Mesendoderm (in vitro differentiated cells): ENCODE results near the gene MRPS18B.

Source experiments
- DNase-seq: peaks from one replicate; pipeline ENCODE4 v3.0.0; 2013
- H2AK5ac ChIP-seq: 2 replicates; pipeline ENCODE4 v1.6.1; 2013; ENCODE audit warnings: low read length, inconsistent platforms
- H2BK120ac ChIP-seq: 2 replicates; pipeline ENCODE4 v1.6.1; 2013; ENCODE audit warnings: low read depth, mild to moderate bottlenecking, low read length, moderate library complexity, mixed read lengths
- H2BK15ac ChIP-seq: replicated peaks from 2 replicates; pipeline ENCODE4 v1.6.1; 2013; ENCODE audit warnings: low read depth, mild to moderate bottlenecking, moderate library complexity
- H2BK5ac ChIP-seq: 2 replicates; pipeline ENCODE4 v1.6.1; 2013; ENCODE audit warnings: low read length, inconsistent platforms
- H3K18ac ChIP-seq: 2 replicates; pipeline ENCODE4 v1.6.1; 2013; ENCODE audit warnings: mild to moderate bottlenecking, low read length, mixed read lengths
- H3K23ac ChIP-seq: one replicate; pipeline ENCODE4 v1.6.1; 2013; ENCODE audit warnings: low read length
- H3K27ac ChIP-seq: 2 replicates; pipeline ENCODE4 v1.5.1; 2013; ENCODE audit warnings: low read depth, mild to moderate bottlenecking, inconsistent platforms, low read length, moderate library complexity
- H3K27me3 ChIP-seq: 2 replicates; pipeline ENCODE4 v1.6.1; 2013; ENCODE audit warnings: low read length, control low read depth, mild to moderate bottlenecking, inconsistent platforms; ENCODE audit not compliant: insufficient read depth, poor library complexity
- H3K36me3 ChIP-seq: 2 replicates; pipeline ENCODE4 v1.6.1; 2013; ENCODE audit warnings: low read length, inconsistent platforms; ENCODE audit not compliant: control insufficient read depth, insufficient read depth
- H3K4ac ChIP-seq: one replicate; pipeline ENCODE4 v1.6.1; 2013; ENCODE audit warnings: low read depth, mild to moderate bottlenecking, low read length, moderate library complexity
- H3K4me1 ChIP-seq: 2 replicates; pipeline ENCODE4 v1.6.1; 2013; ENCODE audit warnings: low read depth, low read length, inconsistent platforms; ENCODE audit not compliant: control insufficient read depth
- H3K4me2 ChIP-seq: 2 replicates; pipeline ENCODE4 v1.6.1; 2013; ENCODE audit warnings: low read length
- H3K4me3 ChIP-seq: 2 replicates; pipeline ENCODE4 v1.5.1; 2013; ENCODE audit warnings: mild to moderate bottlenecking, low read length
- H3K56ac ChIP-seq: one replicate; pipeline ENCODE4 v1.6.1; 2013; ENCODE audit warnings: low read length
- H3K79me1 ChIP-seq: 2 replicates; pipeline ENCODE4 v1.6.1; 2013; ENCODE audit warnings: low read length, inconsistent platforms
- H3K79me2 ChIP-seq: 2 replicates; pipeline ENCODE4 v1.6.1; 2013; ENCODE audit warnings: mild to moderate bottlenecking, low read length; ENCODE audit not compliant: control insufficient read depth, insufficient read depth
- H3K9ac ChIP-seq: 2 replicates; pipeline ENCODE4 v1.6.1; 2013; ENCODE audit warnings: low read length, inconsistent platforms
- H4K5ac ChIP-seq: one replicate; pipeline ENCODE4 v1.6.1; 2013; ENCODE audit warnings: low read length
- H4K8ac ChIP-seq: one replicate; pipeline ENCODE4 v1.6.1; 2013; ENCODE audit warnings: low read depth, mild to moderate bottlenecking, control low read depth, low read length, moderate library complexity
- WGBS: extraction: QIAGEN DNeasy Blood & Tissue Kit; methylation state at CpG from one replicate; pipeline ENCODE4 v1.1.7; 2013; ENCODE audit warnings: low lambda C conversion rate, missing lambda C conversion rate; ENCODE audit not compliant: insufficient coverage; ENCODE audit errors: extremely low coverage; 5-methylcytosine and 5-hydroxymethylcytosine counted together

Gene MRPS18B

DNA sequence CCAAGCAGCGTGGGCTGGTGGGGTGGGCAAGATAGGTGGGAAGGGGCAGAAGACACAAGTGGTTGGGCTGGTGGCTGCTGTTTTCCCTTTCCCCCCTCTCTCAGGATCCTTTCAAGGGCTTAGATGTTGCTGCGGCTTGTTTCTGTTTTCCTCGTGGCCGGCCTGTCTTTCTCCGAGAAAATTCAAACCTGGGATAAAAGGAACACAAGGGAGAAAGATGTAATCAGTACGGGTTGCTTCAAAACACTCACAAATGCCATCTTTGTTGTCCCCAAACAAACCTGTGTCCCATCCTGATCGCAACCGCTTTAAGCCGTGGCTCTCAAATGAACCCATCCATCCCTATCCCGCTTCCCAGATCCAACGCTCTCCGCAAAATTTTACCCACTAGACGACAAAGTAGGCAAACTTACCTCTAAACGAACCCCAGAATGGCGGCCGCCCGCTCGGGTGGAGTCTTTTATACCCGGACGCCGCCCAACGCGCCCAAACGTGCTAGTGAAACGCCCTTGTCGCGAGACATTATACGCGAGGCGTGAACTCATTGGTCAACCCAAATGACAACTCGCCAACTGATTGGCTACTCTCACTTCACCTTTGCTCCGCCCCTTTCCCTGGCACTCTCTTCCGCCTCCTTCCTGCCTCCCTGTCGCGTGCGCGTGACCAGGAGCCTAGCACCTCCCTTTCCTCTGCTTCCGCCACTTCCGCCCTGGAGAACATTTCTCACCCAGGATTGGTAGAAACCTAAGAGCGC lies 652 bp upstream of the MRPS18B start, which contains the start of gene PPP1R10:
Gene PPP1R10 (minus strand): TSS at position 433 of the 754 bp plus-strand sequence. CDS start 7,299 bp downstream, outside the sequence.
- peak within 1 kb of the TSS; percentile 94 for H3K18ac ChIP-seq
- no peak within 1 kb of the TSS for H4K8ac ChIP-seq
- peak within 1 kb of the TSS; percentile 81 for H3K4ac ChIP-seq
- H3K4me3 ChIP-seq = peak within 1 kb of the TSS; percentile 95
- peak within 1 kb of the TSS; percentile 88 for H3K4me2 ChIP-seq
- H3K27me3 ChIP-seq = no peaks in the 10 kb centered on the region
- peaks cover 16% of the 10 kb centered on the region for H3K79me2 ChIP-seq
- peak within 1 kb of the TSS; percentile 66 for H3K27ac ChIP-seq
- DNase-seq = peak; percentile 100
- peak within 1 kb of the TSS; percentile 82 for H2BK120ac ChIP-seq
- H3K23ac ChIP-seq = no peak within 1 kb of the TSS
- H3K79me1 ChIP-seq = peaks cover 11% of the 10 kb centered on the region
- peak within 1 kb of the TSS; percentile 90 for H2BK5ac ChIP-seq
- WGBS = no CpG with 5 or more reads among the region's 40 CpGs
- peak within 1 kb of the TSS; percentile 82 for H4K5ac ChIP-seq
- peaks cover 5% of the 10 kb centered on the region for H3K36me3 ChIP-seq
- peak within 1 kb of the TSS; percentile 99 for H3K9ac ChIP-seq
- H2BK15ac ChIP-seq = no peak within 1 kb of the TSS
- H3K4me1 ChIP-seq = peaks cover 6% of the 10 kb centered on the region
- H3K56ac ChIP-seq = peak within 1 kb of the TSS; percentile 98
- no peak within 1 kb of the TSS for H2AK5ac ChIP-seq

DNA sequence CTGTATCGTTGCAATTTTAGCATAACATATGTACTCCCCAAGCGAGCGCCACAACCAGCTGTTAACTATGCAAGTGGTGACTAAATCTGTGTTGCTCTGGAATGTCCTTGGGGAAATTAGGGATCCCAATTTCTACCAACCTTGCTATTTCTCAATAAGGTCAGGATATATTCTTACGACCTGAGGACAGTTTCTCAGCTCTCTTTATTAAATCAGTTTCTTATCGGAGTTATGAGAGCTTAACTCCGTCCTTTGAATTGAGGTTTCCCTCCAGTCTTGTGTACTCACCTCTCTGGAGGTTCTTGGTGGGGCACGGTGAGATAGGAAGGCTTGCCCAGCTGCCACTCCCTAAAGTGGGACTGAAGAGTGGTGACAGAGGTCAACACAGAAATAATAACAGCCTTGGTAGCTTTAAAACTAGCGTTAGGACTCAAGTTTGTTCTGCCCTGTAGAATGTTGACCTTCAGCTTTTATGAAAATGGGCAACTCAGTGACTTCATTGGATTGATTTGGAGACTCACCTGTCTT lies 694 bp downstream of the MRPS18B start:
- Histone ChIP-seq H3K36me3 (peaks cover 8% of the 10 kb centered on the region), H3K79me2 (peaks cover 16% of the 10 kb centered on the region), H3K4me2 (peak overlapping the region; percentile 49), H3K56ac (peak overlapping the region; percentile 90), H3K4me3 (peak overlapping the region; percentile 77), H2BK120ac (no peak overlapping the region), H3K4me1 (peaks cover 6% of the 10 kb centered on the region), H3K79me1 (peaks cover 11% of the 10 kb centered on the region), H2BK15ac (no peak overlapping the region), H3K18ac (no peak overlapping the region), H3K27ac (no peak overlapping the region), H4K5ac (no peak overlapping the region), H3K27me3 (no peaks in the 10 kb centered on the region), H2BK5ac (peak overlapping the region; percentile 22), H4K8ac (no peak overlapping the region), H2AK5ac (peak overlapping the region; percentile 89), H3K9ac (peak overlapping the region; percentile 88), H3K4ac (peak overlapping the region; percentile 20), H3K23ac (no peak overlapping the region)
- no CpG with 5 or more reads among the region's 8 CpGs for WGBS
- DNase-seq = no peak

DNA sequence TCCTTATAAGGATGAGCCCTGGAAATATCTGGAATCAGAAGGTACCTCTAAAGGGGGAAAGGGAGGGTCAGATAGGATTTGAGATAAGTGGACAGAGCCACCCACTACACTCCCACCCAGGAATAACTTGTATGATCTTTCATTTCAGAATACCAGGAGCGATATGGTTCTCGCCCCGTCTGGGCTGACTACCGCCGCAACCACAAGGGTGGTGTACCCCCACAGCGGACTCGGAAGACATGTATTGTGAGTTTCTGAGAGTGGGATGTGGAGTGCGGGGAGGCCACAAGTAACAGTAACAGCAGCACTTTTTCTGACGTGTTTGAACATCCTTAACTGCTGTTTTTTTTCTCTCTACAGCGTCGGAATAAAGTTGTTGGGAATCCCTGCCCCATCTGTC lies 1.9 kb downstream of the MRPS18B start:
- no peak overlapping the region for H4K8ac ChIP-seq
- H3K56ac ChIP-seq = no peak overlapping the region
- H3K27ac ChIP-seq = no peak overlapping the region
- no CpG with 5 or more reads among the region's 11 CpGs for WGBS
- H2BK15ac ChIP-seq = no peak overlapping the region
- no peak overlapping the region for H3K4me3 ChIP-seq
- H2BK5ac ChIP-seq = no peak overlapping the region
- H3K79me1 ChIP-seq = peaks cover 7% of the 10 kb centered on the region
- no peak overlapping the region for H3K4ac ChIP-seq
- no peak overlapping the region for H2AK5ac ChIP-seq
- no peak overlapping the region for H4K5ac ChIP-seq
- H3K79me2 ChIP-seq = peaks cover 16% of the 10 kb centered on the region
- no peaks in the 10 kb centered on the region for H3K27me3 ChIP-seq
- DNase-seq = no peak
- peaks cover 2% of the 10 kb centered on the region for H3K4me1 ChIP-seq
- H3K23ac ChIP-seq = no peak overlapping the region
- H3K36me3 ChIP-seq = peaks cover 8% of the 10 kb centered on the region
- H2BK120ac ChIP-seq = no peak overlapping the region
- H3K4me2 ChIP-seq = no peak overlapping the region
- H3K9ac ChIP-seq = no peak overlapping the region
- no peak overlapping the region for H3K18ac ChIP-seq

DNA sequence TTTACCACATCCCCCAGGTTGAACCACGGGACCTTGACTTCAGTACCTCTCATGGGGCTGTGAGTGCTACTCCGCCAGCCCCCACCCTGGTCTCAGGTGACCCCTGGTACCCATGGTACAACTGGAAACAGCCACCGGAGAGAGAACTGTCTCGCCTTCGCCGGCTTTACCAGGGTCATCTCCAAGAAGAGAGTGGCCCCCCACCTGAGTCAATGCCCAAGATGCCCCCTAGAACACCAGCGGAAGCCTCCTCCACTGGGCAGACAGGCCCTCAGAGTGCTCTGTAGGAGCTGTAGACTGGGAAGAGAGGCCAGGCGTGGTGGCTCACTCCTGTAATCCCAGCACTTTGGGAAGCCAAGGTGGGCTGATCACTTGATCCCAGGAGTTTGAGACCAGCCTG lies 7.9 kb downstream of the MRPS18B start:
- Histone ChIP-seq H2AK5ac (no peak overlapping the region), H3K9ac (no peak overlapping the region), H4K5ac (no peak overlapping the region), H3K27me3 (no peaks in the 10 kb centered on the region), H3K18ac (no peak overlapping the region), H3K4ac (no peak overlapping the region), H3K79me1 (peaks cover 7% of the 10 kb centered on the region), H3K23ac (no peak overlapping the region), H3K56ac (no peak overlapping the region), H3K4me3 (no peak overlapping the region), H3K79me2 (peaks cover 8% of the 10 kb centered on the region), H3K27ac (no peak overlapping the region), H2BK15ac (no peak overlapping the region), H2BK120ac (no peak overlapping the region), H4K8ac (no peak overlapping the region), H2BK5ac (no peak overlapping the region), H3K36me3 (peaks cover 10% of the 10 kb centered on the region), H3K4me1 (no peaks in the 10 kb centered on the region), H3K4me2 (no peak overlapping the region)
- no peak for DNase-seq
- WGBS = no CpG with 5 or more reads among the region's 8 CpGs

DNA sequence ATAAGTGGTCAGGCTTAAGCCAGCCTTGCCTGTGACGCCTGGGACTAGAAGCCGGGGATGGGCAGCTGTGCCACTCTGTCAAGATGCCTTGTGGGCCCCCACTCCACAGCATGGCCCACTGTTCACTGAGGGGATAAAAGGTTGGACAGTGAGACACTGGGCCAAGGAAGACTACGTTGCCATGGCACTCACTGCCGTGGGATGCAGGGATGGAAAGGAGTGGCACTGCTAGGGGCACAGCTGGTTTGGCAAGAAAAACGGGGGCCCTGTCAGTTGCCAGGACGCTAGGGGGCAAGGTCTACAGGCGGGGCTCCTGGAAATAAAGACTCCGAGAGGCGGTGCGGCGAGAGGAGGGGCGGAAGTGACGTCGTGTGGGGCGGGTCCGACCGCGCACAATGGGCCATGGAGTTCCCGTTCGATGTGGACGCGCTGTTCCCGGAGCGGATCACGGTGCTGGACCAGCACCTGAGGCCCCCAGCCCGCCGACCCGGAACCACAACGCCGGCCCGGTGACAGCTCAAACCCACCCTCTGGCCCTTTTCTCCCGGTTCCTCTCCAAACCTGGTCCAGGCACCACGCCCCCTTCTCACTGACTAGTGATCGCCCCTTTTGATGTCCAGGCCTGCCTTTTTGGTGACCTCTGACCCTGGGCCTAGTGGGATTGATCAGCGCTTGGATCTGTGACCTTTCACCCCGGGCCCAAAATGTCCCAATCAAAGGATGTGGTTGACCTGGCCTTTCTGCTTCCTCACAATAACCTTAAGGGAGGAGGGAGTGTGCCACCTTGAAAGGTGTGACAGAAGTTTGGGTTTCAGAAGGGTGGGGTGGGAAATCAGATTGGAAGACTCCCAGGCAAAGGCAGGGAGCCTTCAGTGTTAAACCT lies 9.1 kb downstream of the MRPS18B start, which contains the start of gene ATAT1:
Gene ATAT1 (plus strand): TSS at position 391 of the 883 bp plus-strand sequence.
- no peaks in the 10 kb centered on the region for H3K27me3 ChIP-seq
- peak within 1 kb of the TSS; percentile 91 for H3K4me2 ChIP-seq
- H3K79me1 ChIP-seq = peaks cover 7% of the 10 kb centered on the region
- peaks cover 8% of the 10 kb centered on the region for H3K79me2 ChIP-seq
- peak within 1 kb of the TSS; percentile 9 for H3K23ac ChIP-seq
- H3K4me3 ChIP-seq = peak within 1 kb of the TSS; percentile 85
- peak within 1 kb of the TSS; percentile 14 for H2BK5ac ChIP-seq
- H2BK15ac ChIP-seq = no peak within 1 kb of the TSS
- no peak within 1 kb of the TSS for H4K8ac ChIP-seq
- H3K18ac ChIP-seq = peak within 1 kb of the TSS; percentile 41
- no peaks in the 10 kb centered on the region for H3K4me1 ChIP-seq
- H2BK120ac ChIP-seq = no peak within 1 kb of the TSS
- H3K9ac ChIP-seq = peak within 1 kb of the TSS; percentile 92
- H2AK5ac ChIP-seq = peak within 1 kb of the TSS; percentile 8
- DNase-seq = peak; percentile 88
- WGBS = no CpG with 5 or more reads among the region's 36 CpGs
- H4K5ac ChIP-seq = no peak within 1 kb of the TSS
- peak within 1 kb of the TSS; percentile 98 for H3K56ac ChIP-seq
- H3K4ac ChIP-seq = peak within 1 kb of the TSS; percentile 46
- peaks cover 9% of the 10 kb centered on the region for H3K36me3 ChIP-seq
- no peak within 1 kb of the TSS for H3K27ac ChIP-seq
